Vagina (tissue), 2 donors: Measurements from ENCODE around the gene IBA57. TPM values are rescaled to one million over a fixed set of nuclear protein-coding genes. Genes with fewer than 3 reads are reported as not detected.

Experiments used
- DNase-seq, 2 donors: peaks; one replicate each; pipeline ENCODE4 v3.0.0-alpha.2; 2017; ENCODE audit errors: extremely low spot score in 2 of 2
- H3K27ac ChIP-seq: fragments of 200-600 bp; sonication (generic); one replicate; pipeline ENCODE4 v1.5.1; 2019
- H3K27me3 ChIP-seq: fragments of 200-600 bp; sonication (generic); one replicate; pipeline ENCODE4 v1.5.1; 2019
- H3K36me3 ChIP-seq, 2 donors: fragments of 200-600 bp; sonication (generic); one replicate each; pipeline ENCODE4 v1.5.1; 2017 to 2019
- H3K4me1 ChIP-seq: fragments of 200-600 bp; sonication (generic); one replicate; pipeline ENCODE4 v1.5.1; 2019
- H3K4me3 ChIP-seq, 2 donors: fragments of 200-600 bp; sonication (generic); 1 replicate in 1 of 2; 2 replicates in 1 of 2; pipeline ENCODE4 v1.5.1; 2016 to 2019
- H3K9me3 ChIP-seq: fragments of 200-600 bp; sonication (generic); one replicate; pipeline ENCODE4 v1.5.1; 2019
- CTCF ChIP-seq, 3 experiments: fragments of 450-650 bp in 2 of 3; fragments of 200-600 bp in 1 of 3; sonication (generic) in 1 of 3; IDR thresholded peaks; one replicate each; pipeline ENCODE4 v1.5.1; 2017 to 2019; ENCODE audit warnings: antibody characterized with exemption in 3 of 3, mild to moderate bottlenecking in 2 of 3, moderate library complexity in 2 of 3
- POLR2A ChIP-seq, 2 donors: fragments of 450-650 bp; IDR thresholded peaks; one replicate each; pipeline ENCODE4 v1.6.1; 2017; ENCODE audit warnings: antibody characterized with exemption in 2 of 2, mild to moderate bottlenecking in 2 of 2, moderate library complexity in 2 of 2
- POLR2AphosphoS5 ChIP-seq, 2 donors: sonication (generic); formaldehyde crosslinking; IDR thresholded peaks; one replicate each; pipeline ENCODE4 v1.9.0; 2017; ENCODE audit warnings: antibody characterized with exemption in 2 of 2, mild to moderate bottlenecking in 2 of 2, low read depth in 1 of 2; ENCODE audit not compliant: insufficient read depth in 1 of 2
- intact Hi-C: fragments of 100-400 bp; cut with DNase I; formaldehyde crosslinking; loops from one replicate; pipeline ENCODE4 v1.15.1; 2023
- total RNA-seq: library from RNA; depleted of rRNA; stranded (reverse); fragments of >200 nt; gene quantifications from one replicate; pipeline ENCODE4 v1.2.3, GENCODE V29; 2016

IBA57 gene
- total RNA-seq, 1 donor from 2014 or later, result 3.4 TPM

- intact Hi-C loops, result no loop called here
- no peak for TF ChIP-seq CTCF (IDR thresholded peaks at IDR 0.05)
- no peak for TF ChIP-seq POLR2AphosphoS5 (IDR thresholded peaks at IDR 0.05; ENCODE audit: insufficient read depth in 1 of 2, low read depth in 1 of 2)
- H3K4me3 ChIP-seq, result no peak overlapping the region
- H3K27ac ChIP-seq, result no peak overlapping the region
- H3K4me1 ChIP-seq, result peaks cover 30% of the 10 kb centered on the region
- no peaks in the 10 kb centered on the region for H3K9me3 ChIP-seq
- H3K36me3 ChIP-seq, result no peaks in the 10 kb centered on the region
- no peaks in the 10 kb centered on the region for H3K27me3 ChIP-seq
- DNase-seq, result no peak
Observed at GRCh38 chr1:228155596-228156514, 9.7 kb upstream of the IBA57 start.

- no peak for TF ChIP-seq CTCF (IDR thresholded peaks at IDR 0.05)
- no peak for TF ChIP-seq POLR2AphosphoS5 (IDR thresholded peaks at IDR 0.05; ENCODE audit: insufficient read depth in 1 of 2, low read depth in 1 of 2)
- TF ChIP-seq POLR2A (IDR thresholded peaks at IDR 0.05), result no peak
- Histone ChIP-seq H3K4me3 (no peak overlapping the region), H3K27me3 (no peaks in the 10 kb centered on the region), H3K4me1 (peaks cover 29% of the 10 kb centered on the region), H3K9me3 (no peaks in the 10 kb centered on the region), H3K36me3 (no peaks in the 10 kb centered on the region), H3K27ac (no peak overlapping the region)
- intact Hi-C loops, result no loop called here
- no peak for DNase-seq
Observed at GRCh38 chr1:228156515-228156881, 9.1 kb upstream of the IBA57 start.

- DNase-seq, result no peak
- TF ChIP-seq POLR2AphosphoS5 (IDR thresholded peaks at IDR 0.05; ENCODE audit: insufficient read depth in 1 of 2, low read depth in 1 of 2) (no peak), CTCF (IDR thresholded peaks at IDR 0.05) (no peak), POLR2A (IDR thresholded peaks at IDR 0.05) (no peak)
Observed at GRCh38 chr1:228156941-228157728, 8.5 kb upstream of the IBA57 start.

GRCh38 chr1:228157729-228158126, 7.9 kb upstream of the IBA57 start:
- H3K4me1 ChIP-seq, result peaks cover 36% of the 10 kb centered on the region
- no peak overlapping the region for H3K27ac ChIP-seq
- intact Hi-C loops, result no loop called here
- H3K36me3 ChIP-seq, result no peaks in the 10 kb centered on the region
- H3K9me3 ChIP-seq, result no peaks in the 10 kb centered on the region
- H3K4me3 ChIP-seq, result no peak overlapping the region
- no peak for DNase-seq
- no peak for TF ChIP-seq CTCF (IDR thresholded peaks at IDR 0.05)
- no peak for TF ChIP-seq POLR2A (IDR thresholded peaks at IDR 0.05)
- no peak for TF ChIP-seq POLR2AphosphoS5 (IDR thresholded peaks at IDR 0.05; ENCODE audit: insufficient read depth in 1 of 2, low read depth in 1 of 2)
- H3K27me3 ChIP-seq, result no peaks in the 10 kb centered on the region

More at GRCh38 chr1:228156941-228157728, 8.5 kb upstream of the IBA57 start:
- intact Hi-C loops, result no loop called here
- H3K36me3 ChIP-seq, result no peaks in the 10 kb centered on the region
- no peak overlapping the region for H3K4me3 ChIP-seq
- H3K27ac ChIP-seq, result no peak overlapping the region
- no peaks in the 10 kb centered on the region for H3K9me3 ChIP-seq
- no peaks in the 10 kb centered on the region for H3K27me3 ChIP-seq
- H3K4me1 ChIP-seq, result peaks cover 30% of the 10 kb centered on the region
